Right atrium auricular region (tissue), 2 donors: ENCODE results near the gene ADAMTS15. TPM values are rescaled to one million over a fixed set of nuclear protein-coding genes. Genes with fewer than 3 reads are reported as not detected.

Experiments
- DNase-seq: peaks from one replicate; pipeline ENCODE4 v3.0.0-alpha.2; 2019; ENCODE audit warnings: low spot score
- H3K27ac ChIP-seq, 2 donors: fragments of 200-600 bp; sonication (generic); 1 replicate in 1 of 2; 2 replicates in 1 of 2; pipeline ENCODE4 v1.5.1; 2016 to 2019
- H3K27me3 ChIP-seq, 2 donors: fragments of 200-600 bp; sonication (generic); one replicate each; pipeline versions ENCODE4 v1.5.1 to v1.6.0; 2017 to 2019
- H3K36me3 ChIP-seq: fragments of 200-600 bp; sonication (generic); one replicate; pipeline ENCODE4 v1.5.1; 2016
- H3K4me1 ChIP-seq, 2 donors: fragments of 200-600 bp; sonication (generic); one replicate each; pipeline versions ENCODE4 v1.5.1 to v1.6.0; 2017 to 2019
- H3K4me3 ChIP-seq, 2 donors: fragments of 200-600 bp; sonication (generic); 1 replicate in 1 of 2; 2 replicates in 1 of 2; pipeline ENCODE4 v1.5.1; 2017 to 2019; ENCODE audit warnings: mild to moderate bottlenecking in 1 of 2, moderate library complexity in 1 of 2
- H3K9me3 ChIP-seq, 2 donors: fragments of 200-600 bp; sonication (generic); one replicate each; pipeline ENCODE4 v1.5.1; 2019
- total RNA-seq, 2 donors: library from RNA; depleted of rRNA; stranded (reverse); fragments of >200 nt; gene quantifications; one replicate each; pipeline ENCODE4 v1.1.0, GENCODE V29; 2016
- TF ChIP-seq, protein P1 (sequence below), 2 donors: fragments of 200-600 bp; sonication (generic); IDR thresholded peaks; one replicate each; pipeline ENCODE4 v1.5.1; 2019; ENCODE audit warnings: antibody characterized with exemption in 2 of 2

The ADAMTS15 gene
- total RNA-seq, 2 donors from 2014 or later: 17.5 to 21.2 TPM

DNA sequence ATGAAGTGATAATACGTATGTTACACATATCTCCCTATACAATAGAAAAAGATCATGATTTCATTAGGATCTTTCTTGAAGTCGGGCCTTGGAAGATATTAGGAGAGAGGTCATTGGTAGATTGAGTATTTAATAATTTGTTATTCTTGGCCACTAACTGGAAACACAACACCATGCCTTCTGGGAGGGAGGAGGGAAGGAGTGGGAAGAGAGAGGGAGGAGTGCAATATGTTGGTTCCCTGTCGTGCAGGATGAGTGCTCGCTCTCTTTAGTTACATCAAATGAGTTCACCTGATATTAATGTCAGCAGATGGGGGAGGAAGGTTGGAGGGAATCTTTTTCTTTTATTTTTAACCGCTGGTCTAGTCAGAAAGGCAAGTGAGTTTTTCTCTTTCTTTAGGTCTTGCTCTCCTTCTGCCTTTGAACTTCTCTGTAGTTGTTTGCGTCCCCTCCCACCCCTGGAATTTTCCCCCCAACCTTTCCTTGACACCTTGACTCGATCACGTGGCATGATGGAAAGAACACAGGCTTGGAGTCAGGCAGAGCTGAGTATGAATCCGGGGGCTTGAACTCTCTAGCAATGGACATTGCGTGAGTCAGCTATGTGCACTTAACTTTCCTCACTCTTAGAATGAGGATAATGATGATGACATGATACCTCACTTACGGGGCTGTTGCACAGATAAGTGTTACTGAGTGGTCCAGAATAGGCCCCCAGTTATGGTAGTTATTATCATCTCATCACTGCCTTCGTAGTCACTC lies 6.2 kb downstream of the ADAMTS15 start:
- H3K27ac ChIP-seq: peak overlapping the region; percentile 87 to 90
- H3K27me3 ChIP-seq: no peaks in the 10 kb centered on the region
- peaks cover 0 to 79% of the 10 kb centered on the region in 2 donors for H3K4me1 ChIP-seq
- no peaks in the 10 kb centered on the region for H3K36me3 ChIP-seq
- no peak overlapping the region for H3K4me3 ChIP-seq
- DNase-seq: no peak
- TF ChIP-seq, protein P1, sequence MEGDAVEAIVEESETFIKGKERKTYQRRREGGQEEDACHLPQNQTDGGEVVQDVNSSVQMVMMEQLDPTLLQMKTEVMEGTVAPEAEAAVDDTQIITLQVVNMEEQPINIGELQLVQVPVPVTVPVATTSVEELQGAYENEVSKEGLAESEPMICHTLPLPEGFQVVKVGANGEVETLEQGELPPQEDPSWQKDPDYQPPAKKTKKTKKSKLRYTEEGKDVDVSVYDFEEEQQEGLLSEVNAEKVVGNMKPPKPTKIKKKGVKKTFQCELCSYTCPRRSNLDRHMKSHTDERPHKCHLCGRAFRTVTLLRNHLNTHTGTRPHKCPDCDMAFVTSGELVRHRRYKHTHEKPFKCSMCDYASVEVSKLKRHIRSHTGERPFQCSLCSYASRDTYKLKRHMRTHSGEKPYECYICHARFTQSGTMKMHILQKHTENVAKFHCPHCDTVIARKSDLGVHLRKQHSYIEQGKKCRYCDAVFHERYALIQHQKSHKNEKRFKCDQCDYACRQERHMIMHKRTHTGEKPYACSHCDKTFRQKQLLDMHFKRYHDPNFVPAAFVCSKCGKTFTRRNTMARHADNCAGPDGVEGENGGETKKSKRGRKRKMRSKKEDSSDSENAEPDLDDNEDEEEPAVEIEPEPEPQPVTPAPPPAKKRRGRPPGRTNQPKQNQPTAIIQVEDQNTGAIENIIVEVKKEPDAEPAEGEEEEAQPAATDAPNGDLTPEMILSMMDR (IDR thresholded peaks at IDR 0.05): no peak
- H3K9me3 ChIP-seq: no peaks in the 10 kb centered on the region

DNA sequence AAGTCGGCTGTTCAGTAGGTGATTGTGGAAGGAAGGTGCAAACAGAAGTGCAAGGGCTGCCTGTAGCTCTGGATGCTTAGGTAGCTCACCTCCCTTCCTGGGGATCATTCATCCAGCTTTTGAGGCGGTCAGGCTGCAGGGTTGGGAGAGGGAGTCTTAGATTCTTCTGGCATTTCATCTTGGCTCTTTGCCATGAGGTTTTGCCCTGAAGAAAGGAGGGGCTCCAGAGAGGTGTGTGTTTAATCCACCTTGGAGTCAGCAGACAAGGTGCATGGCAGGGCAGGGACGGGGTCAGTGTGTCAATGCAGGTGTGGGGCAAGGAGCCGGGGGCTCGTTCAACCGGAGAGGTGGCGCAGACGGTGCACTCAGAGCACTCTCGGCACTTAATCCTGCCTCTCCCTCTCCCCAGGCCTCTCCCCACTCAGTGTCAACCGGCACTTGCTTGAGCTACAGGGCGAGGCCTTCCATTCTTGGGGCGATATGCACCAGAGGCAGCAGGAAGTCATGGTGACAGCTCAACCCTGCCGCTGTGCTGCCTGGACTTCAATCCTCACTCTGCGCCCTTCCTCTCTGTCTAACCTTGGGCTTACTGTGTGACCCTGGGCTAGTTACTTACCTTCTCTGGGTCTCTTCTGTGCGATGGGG lies 7.2 kb downstream of the ADAMTS15 start:
- no peak overlapping the region for H3K4me3 ChIP-seq
- TF ChIP-seq, protein P1 (IDR thresholded peaks at IDR 0.05): no peak
- no peaks in the 10 kb centered on the region for H3K36me3 ChIP-seq
- H3K4me1 ChIP-seq: peaks cover 0 to 76% of the 10 kb centered on the region in 2 donors
- DNase-seq: no peak
- no peaks in the 10 kb centered on the region for H3K9me3 ChIP-seq
- peak overlapping the region; percentile 87 to 90 for H3K27ac ChIP-seq
- H3K27me3 ChIP-seq: no peaks in the 10 kb centered on the region

DNA sequence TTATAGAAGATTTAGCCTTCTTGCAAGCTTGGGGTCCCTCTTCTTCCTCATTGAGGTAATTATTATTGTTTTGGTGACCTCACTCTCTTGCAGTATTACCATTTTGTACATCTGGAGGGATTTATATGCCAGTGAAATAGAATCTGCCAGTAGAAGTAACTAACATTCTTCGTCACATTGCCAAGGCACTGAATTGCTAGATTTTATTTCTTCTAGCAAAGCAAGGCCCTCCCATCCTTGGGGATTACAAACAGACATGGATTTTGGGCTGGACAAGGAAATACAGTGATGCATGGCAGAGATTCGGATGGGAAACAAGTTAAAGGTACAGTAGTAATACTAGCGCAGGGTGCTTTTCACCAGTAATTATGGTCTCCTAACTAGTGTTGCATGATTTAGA lies 7.8 kb downstream of the ADAMTS15 start:
- H3K36me3 ChIP-seq: peaks cover 2% of the 10 kb centered on the region
- H3K27me3 ChIP-seq: no peaks in the 10 kb centered on the region
- peak overlapping the region; percentile 87 to 90 for H3K27ac ChIP-seq
- peaks cover 0 to 69% of the 10 kb centered on the region in 2 donors for H3K4me1 ChIP-seq
- H3K4me3 ChIP-seq: no peak overlapping the region
- TF ChIP-seq, protein P1 (IDR thresholded peaks at IDR 0.05): no peak
- no peak for DNase-seq
- no peaks in the 10 kb centered on the region for H3K9me3 ChIP-seq

DNA sequence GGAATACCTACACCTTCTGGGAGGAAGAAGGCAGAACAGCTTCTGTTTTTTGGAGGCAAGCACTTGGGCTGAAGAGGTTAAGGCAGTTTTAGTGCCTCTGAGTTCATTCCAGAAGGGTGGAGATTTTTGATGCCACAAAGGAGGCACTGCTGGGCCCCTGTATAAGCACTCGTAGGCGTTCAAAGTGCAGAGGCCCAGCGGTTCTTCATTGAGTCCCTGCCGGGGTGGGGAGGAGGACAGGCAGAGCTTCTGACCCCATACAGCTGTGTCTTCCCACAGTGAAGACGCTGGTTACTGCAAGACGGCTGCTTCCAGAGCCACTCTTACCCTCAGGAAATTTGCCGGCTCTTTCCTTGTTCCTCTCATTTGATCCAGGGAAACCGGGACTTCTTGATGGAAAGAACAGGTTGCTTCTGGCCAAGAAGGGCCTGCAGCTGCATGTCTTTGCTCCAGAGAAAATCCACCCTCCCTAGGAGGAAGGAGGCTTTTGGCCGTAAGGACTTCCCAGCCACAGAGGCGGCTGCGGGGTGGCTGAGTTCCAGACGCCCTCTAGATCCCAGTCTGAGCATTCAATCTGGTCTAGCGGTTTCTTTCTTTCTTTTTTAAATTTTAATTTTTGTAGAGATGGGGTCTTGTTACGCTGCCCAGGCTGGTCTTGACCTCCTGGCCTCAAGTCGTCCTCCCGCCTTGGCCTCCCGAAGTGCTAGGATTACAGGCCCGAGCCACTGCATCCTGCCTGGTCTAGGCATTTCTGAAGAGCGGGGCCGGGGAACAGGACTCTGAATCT lies 9.4 kb downstream of the ADAMTS15 start:
- DNase-seq: no peak
- H3K27me3 ChIP-seq: no peaks in the 10 kb centered on the region
- peak overlapping the region; percentile 57 to 90 for H3K27ac ChIP-seq
- H3K4me1 ChIP-seq: peaks cover 0 to 54% of the 10 kb centered on the region in 2 donors
- peaks cover 17% of the 10 kb centered on the region for H3K36me3 ChIP-seq
- H3K4me3 ChIP-seq: no peak overlapping the region
- TF ChIP-seq, protein P1 (IDR thresholded peaks at IDR 0.05): no peak
- H3K9me3 ChIP-seq: no peaks in the 10 kb centered on the region

DNA sequence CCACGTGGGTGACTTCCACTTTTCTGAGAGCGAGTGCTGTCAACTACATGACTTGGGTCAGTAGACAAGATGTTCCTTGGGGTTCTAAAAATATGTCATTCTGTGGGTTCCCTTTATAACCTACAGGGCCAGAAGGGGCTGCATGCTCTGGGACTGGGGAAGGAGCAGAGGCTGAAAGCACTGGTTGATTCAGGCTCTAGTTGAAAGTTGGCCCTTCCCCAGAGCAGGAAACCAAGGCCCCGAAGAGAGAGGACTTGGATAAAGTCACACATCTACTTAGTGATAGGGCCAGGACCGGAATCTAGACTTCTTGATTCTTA lies 9.9 kb downstream of the ADAMTS15 start:
- Histone ChIP-seq H3K36me3 (peaks cover 22% of the 10 kb centered on the region), H3K4me3 (no peak overlapping the region), H3K4me1 (peaks cover 0 to 48% of the 10 kb centered on the region in 2 donors), H3K27ac (peak overlapping the region; percentile 57 to 90), H3K27me3 (no peaks in the 10 kb centered on the region), H3K9me3 (no peaks in the 10 kb centered on the region)
- no peak for DNase-seq
- TF ChIP-seq, protein P1 (IDR thresholded peaks at IDR 0.05): no peak
